CD1c-positive myeloid dendritic cell (primary cell): ENCODE measurements around the gene PRDX3.

Source experiments
- DNase-seq: peaks from one replicate; pipeline ENCODE4 v3.0.0-alpha.2; 2016; ENCODE audit errors: extremely low spot score

PRDX3 gene

GRCh38 chr10:119178372-119179119 lies at the start of gene PRDX3:
Gene PRDX3 (minus strand): TSS chr10:119178812. CDS start chr10:119178790, 22 bp downstream.
- DNase-seq, result peak; percentile 93

GRCh38 chr10:119227825-119228224 lies 49.2 kb upstream of the PRDX3 start:
- no peak for DNase-seq

GRCh38 chr10:119225083-119225658 lies 46.6 kb upstream of the PRDX3 start:
- no peak for DNase-seq

GRCh38 chr10:119222966-119223386 lies 44.4 kb upstream of the PRDX3 start:
- no peak for DNase-seq

- DNase-seq, result no peak
Measured at GRCh38 chr10:119222537-119222936, 43.9 kb upstream of the PRDX3 start.

GRCh38 chr10:119221666-119222065 lies 43.1 kb upstream of the PRDX3 start:
- DNase-seq, result no peak

- DNase-seq, result no peak
Measured at GRCh38 chr10:119221201-119221600, 42.6 kb upstream of the PRDX3 start.

GRCh38 chr10:119219871-119220270 lies 41.3 kb upstream of the PRDX3 start:
- DNase-seq, result no peak

GRCh38 chr10:119217991-119218490 lies 39.4 kb upstream of the PRDX3 start:
- DNase-seq, result no peak

- DNase-seq, result no peak
Measured at GRCh38 chr10:119217401-119217800, 38.8 kb upstream of the PRDX3 start.

GRCh38 chr10:119216127-119216526 lies 37.5 kb upstream of the PRDX3 start:
- no peak for DNase-seq

- no peak for DNase-seq
Measured at GRCh38 chr10:119215371-119215770, 36.8 kb upstream of the PRDX3 start.

GRCh38 chr10:119211625-119212441 lies 33.2 kb upstream of the PRDX3 start:
- no peak for DNase-seq

- DNase-seq, result no peak
Measured at GRCh38 chr10:119211176-119211575, 32.6 kb upstream of the PRDX3 start.

GRCh38 chr10:119210633-119211032 lies 32.0 kb upstream of the PRDX3 start:
- DNase-seq, result no peak

- DNase-seq, result no peak
Measured at GRCh38 chr10:119209736-119210355, 31.2 kb upstream of the PRDX3 start.

- peak; percentile 55 for DNase-seq
Measured at GRCh38 chr10:119209035-119209735, 30.6 kb upstream of the PRDX3 start.

- no peak for DNase-seq
Measured at GRCh38 chr10:119208553-119208940, 29.9 kb upstream of the PRDX3 start.

- peak; percentile 26 for DNase-seq
Measured at GRCh38 chr10:119207713-119208552, 29.3 kb upstream of the PRDX3 start.

- DNase-seq, result peak; percentile 98
Measured at GRCh38 chr10:119207366-119207666, 28.7 kb upstream of the PRDX3 start, which contains the start of gene GRK5. Gene GRK5 (plus strand): TSS chr10:119207571. CDS start chr10:119207918, 347 bp downstream.
